GM12878 (cell line): Measurements from ENCODE around the gene SUGCT. TPM values are rescaled to one million over a fixed set of nuclear protein-coding genes. Genes with fewer than 3 reads are reported as not detected.

ENCODE experiments used
- ATAC-seq: fragments of 200-7000 bp; cut with Tn5 transposase; 3 replicates; pipeline ENCODE4 v1.9.1; 2020; ENCODE audit warnings: mild to moderate bottlenecking, moderate library complexity
- BruUV-seq: library from RNA; stranded (reverse); fragments of 400-500 nt; replicated peaks from 2 replicates; lab custom pipeline; 2021; lab: Mats Ljungman, UMichigan
- CTCF ChIA-PET: fragments of 300-600 bp; sonication (Branson Sonifier 250); formaldehyde crosslinking; extraction: SDS; loops from one replicate; lab custom pipeline; 2021; ENCODE audit warnings: inconsistent platforms; lab: Yijun Ruan, JAX
- POLR2A ChIA-PET: fragments of 350-600 bp; formaldehyde crosslinking; extraction: SDS; loops from one replicate; lab custom pipeline; 2021; ENCODE audit warnings: inconsistent platforms; lab: Charles Lee
- RAD21 ChIA-PET: fragments of 300-600 bp; sonication (Branson Sonifier 250); formaldehyde crosslinking; loops from one replicate; lab custom pipeline; 2023; ENCODE audit warnings: antibody characterized with exemption; ENCODE audit not compliant: unreplicated experiment; lab: Charles Lee
- SMC1A ChIA-PET: fragments of 300-600 bp; sonication (Branson Sonifier 250); formaldehyde crosslinking; loops from one replicate; lab custom pipeline; 2023; ENCODE audit not compliant: unreplicated experiment, uncharacterized antibody; lab: Charles Lee
- DNase-seq: peaks from one replicate; pipeline ENCODE4 v3.0.0-alpha.2; 2011; ENCODE audit warnings: low read depth, low spot score
- FAIRE-seq: peaks from 3 replicates; lab custom pipeline; 2011; peaks lifted over from hg19 to GRCh38; lab: Jason Lieb, UNC
- H2AFZ ChIP-seq: 2 replicates; pipeline ENCODE4 v1.6.0; 2011; ENCODE audit warnings: low read depth, low read length, control low read depth; ENCODE audit not compliant: control insufficient read depth
- H3K27ac ChIP-seq: 2 replicates; pipeline ENCODE4 v1.5.1; 2011; ENCODE audit warnings: control low read depth; ENCODE audit not compliant: control insufficient read depth, insufficient read depth
- H3K27me3 ChIP-seq, 2 experiments: replicated peaks in 1 of 2; 2 replicates each; pipeline versions ENCODE4 v1.6.0 to v1.6.1; 2011; ENCODE audit warnings: low read length in 1 of 2; ENCODE audit not compliant: control insufficient read depth in 2 of 2, insufficient read depth in 2 of 2
- H3K36me3 ChIP-seq, 2 experiments: 2 replicates each; pipeline ENCODE4 v1.5.1; 2011; ENCODE audit warnings: low read length in 1 of 2; ENCODE audit not compliant: control insufficient read depth in 2 of 2, insufficient read depth in 2 of 2
- H3K4me1 ChIP-seq: 2 replicates; pipeline ENCODE4 v1.6.1; 2011; ENCODE audit warnings: mild to moderate bottlenecking, low read length, moderate library complexity, mixed read lengths; ENCODE audit not compliant: control insufficient read depth, insufficient read depth
- H3K4me2 ChIP-seq: 2 replicates; pipeline ENCODE4 v1.6.0; 2011; ENCODE audit warnings: control low read depth; ENCODE audit not compliant: control insufficient read depth, insufficient read depth
- H3K4me3 ChIP-seq: fragments of 200-600 bp; sonication (generic); 2 replicates; pipeline ENCODE4 v1.5.1; 2016
- H3K79me2 ChIP-seq: 2 replicates; pipeline ENCODE4 v1.6.0; 2011; ENCODE audit warnings: low read length; ENCODE audit not compliant: control insufficient read depth, insufficient read depth
- H3K9ac ChIP-seq: 2 replicates; pipeline ENCODE4 v1.8.0; 2011; ENCODE audit warnings: low read length, control low read depth, mixed read lengths; ENCODE audit not compliant: control insufficient read depth, insufficient read depth
- H3K9me3 ChIP-seq: replicated peaks from 3 replicates; pipeline ENCODE4 v1.5.1; 2011; ENCODE audit warnings: mild to moderate bottlenecking, low read length; ENCODE audit not compliant: control insufficient read depth, insufficient read depth
- H4K20me1 ChIP-seq: 2 replicates; pipeline ENCODE4 v1.6.0; 2011; ENCODE audit not compliant: control insufficient read depth, insufficient read depth
- BHLHE40 ChIP-seq, 2 experiments: fragments of 450-650 bp in 1 of 2; IDR thresholded peaks; 2 replicates each; pipeline ENCODE4 v1.6.1; 2011 to 2017; ENCODE audit warnings: low read depth in 2 of 2, borderline replicate concordance in 1 of 2, improper control_type of control experiment in 1 of 2, low read length in 1 of 2, mild to moderate bottlenecking in 1 of 2
- DPF2 ChIP-seq: fragments of 450-650 bp; IDR thresholded peaks from 2 replicates; pipeline ENCODE4 v1.6.1; 2017; ENCODE audit warnings: mild to moderate bottlenecking
- EP300 ChIP-seq, 2 experiments: fragments of 150-350 bp in 1 of 2; IDR thresholded peaks; 2 replicates each; pipeline ENCODE4 v1.6.1; 2011 to 2012; ENCODE audit warnings: low read depth in 2 of 2, low read length in 2 of 2, borderline replicate concordance in 1 of 2, improper control_type of control experiment in 1 of 2, inconsistent platforms in 1 of 2; ENCODE audit not compliant: control insufficient read depth in 1 of 2
- IKZF2 ChIP-seq, 2 experiments: fragments of 450-650 bp; IDR thresholded peaks; 2 replicates each; pipeline ENCODE4 v1.6.1; 2017; ENCODE audit warnings: mild to moderate bottlenecking in 2 of 2, moderate library complexity in 2 of 2
- MTA2 ChIP-seq: fragments of 450-650 bp; IDR thresholded peaks from 2 replicates; pipeline ENCODE4 v1.6.1; 2016; ENCODE audit warnings: low read depth, mild to moderate bottlenecking, moderate library complexity
- MYB ChIP-seq: fragments of 150-350 bp; IDR thresholded peaks from 2 replicates; pipeline ENCODE4 v1.6.1; 2014; ENCODE audit warnings: mild to moderate bottlenecking, low read depth, low read length, borderline replicate concordance
- RUNX3 ChIP-seq: IDR thresholded peaks from 2 replicates; pipeline ENCODE4 v1.6.1; 2012; ENCODE audit warnings: low read length, inconsistent platforms
- SP1 ChIP-seq: IDR thresholded peaks from one replicate; pipeline ENCODE4 v1.6.1; 2011; ENCODE audit warnings: low read depth, low read length
- STAT1 ChIP-seq: fragments of 450-650 bp; conservative IDR thresholded peaks from 2 replicates; pipeline ENCODE4 v1.6.1; 2014; ENCODE audit warnings: antibody characterized with exemption, mild to moderate bottlenecking
- USF2 ChIP-seq: IDR thresholded peaks from 2 replicates; pipeline ENCODE4 v1.6.1; 2011; ENCODE audit warnings: low read depth, low read length, improper control_type of control experiment, borderline replicate concordance
- ZNF217 ChIP-seq: fragments of 450-650 bp; IDR thresholded peaks from 2 replicates; pipeline ENCODE4 v1.6.1; 2017; ENCODE audit warnings: antibody characterized with exemption, mild to moderate bottlenecking
- WGBS: methylation state at CpG from one replicate; pipeline ENCODE4 v1.1.6; 2016; ENCODE audit warnings: low lambda C conversion rate; ENCODE audit not compliant: insufficient replicate concordance, insufficient coverage; ENCODE audit errors: missing lambda C conversion rate; 5-methylcytosine and 5-hydroxymethylcytosine counted together
- in situ Hi-C: fragments of 300-500 bp; cut with MboI; formaldehyde crosslinking; loops from 9 replicates; pipeline ENCODE4 v1.14.3; 2018; ENCODE audit warnings: mixed read lengths
- intact Hi-C: fragments of 100-400 bp; cut with micrococcal nuclease; formaldehyde crosslinking; loops from one replicate; pipeline ENCODE4 v1.14.2; 2022; ENCODE audit not compliant: unreplicated experiment
- polyA plus RNA-seq, 11 experiments: library from polyadenylated mRNA; depleted of rRNA in 4 of 11; unstranded in 6 of 11; stranded (reverse) in 5 of 11; fragments of >200 nt; fragmentation: Nextera tagmentation in 4 of 11; fragmentation: Illumina TruSeq in 1 of 11; extraction: Ambion mirVana in 4 of 11; extraction: Trizol in 1 of 11; gene quantifications; 1 replicate in 1 of 11; 2 replicates in 10 of 11; pipeline versions ENCODE4 v1.2.1 to v1.2.3, GENCODE V29; 2011 to 2016; ENCODE audit warnings: inconsistent platforms in 2 of 11, missing spikeins in 2 of 11, low read depth in 1 of 11
- total RNA-seq, 4 experiments: library from RNA; depleted of rRNA in 3 of 4; stranded (reverse); fragments of >200 nt in 3 of 4; fragmentation: Illumina TruSeq in 1 of 4; extraction: Trizol in 1 of 4; gene quantifications; 2 replicates each; pipeline versions ENCODE4 v1.2.1 to v1.2.3, GENCODE V29; 2013 to 2021
- TF ChIP-seq, protein P1 (sequence below): IDR thresholded peaks from 2 replicates; pipeline ENCODE4 v1.6.1; 2011; ENCODE audit warnings: borderline replicate concordance, low read depth, mild to moderate bottlenecking, moderate library complexity, mixed read lengths, low read length; ENCODE audit not compliant: insufficient read depth; ENCODE audit errors: extremely low read length
- TF ChIP-seq, protein P2 (sequence below): fragments of 450-650 bp; IDR thresholded peaks from 2 replicates; pipeline ENCODE4 v1.6.1; 2016; ENCODE audit warnings: mild to moderate bottlenecking, moderate library complexity, borderline replicate concordance
- TF ChIP-seq, protein P3 (sequence below): fragments of 450-650 bp; IDR thresholded peaks from 2 replicates; pipeline ENCODE4 v1.6.1; 2016; ENCODE audit warnings: mild to moderate bottlenecking

The SUGCT gene
- total and polyA plus RNA-seq, 10 of the 15 experiments (the other 5 are each of a cell fraction or from before 2014, with no cell fraction given), result 0.08 to 1.2 (median 0.67) TPM; not detected in 1

- DNase-seq (no peak), FAIRE-seq (no peak), ATAC-seq (peak; percentile 98)
- in situ Hi-C loops (no loop called here), intact Hi-C loops (loop anchor here (10.0 kb wide), 1 partner anchor 755 kb away; the partner anchor contains the start of gene CDK13)
- POLR2A ChIA-PET, result no interaction called here
- H3K27me3 ChIP-seq, result no peaks in the 10 kb centered on the region
- no peak overlapping the region for H3K27ac ChIP-seq
- no peaks in the 10 kb centered on the region for H3K9me3 ChIP-seq
- no peaks in the 10 kb centered on the region for H3K36me3 ChIP-seq
- H3K4me3 ChIP-seq, result no peak overlapping the region
- H3K4me2 ChIP-seq, result no peak overlapping the region
- no peaks in the 10 kb centered on the region for H3K79me2 ChIP-seq
- H3K9ac ChIP-seq, result no peak overlapping the region
- BruUV-seq, result no TSS peak
- 0% methylated on average over 6 of the region's 6 CpGs for WGBS
- CTCF ChIA-PET, result interaction anchor here (0.8 kb wide), 1 partner anchor 28 kb away, joined by 3 read pairs; no protein-coding TSS in a partner anchor
- SMC1A ChIA-PET, result interaction anchor here (0.8 kb wide), 1 partner anchor 19 kb away, joined by 3 read pairs; no protein-coding TSS in a partner anchor
- RAD21 ChIA-PET, result no interaction called here
- no peaks in the 10 kb centered on the region for H4K20me1 ChIP-seq
- no peak overlapping the region for H2AFZ ChIP-seq
- no peaks in the 10 kb centered on the region for H3K4me1 ChIP-seq
- peak; percentile 78; the same call in 1 of the 2 replicates for TF ChIP-seq ZNF217
- TF ChIP-seq EP300 (IDR thresholded peaks at IDR 0.05; ENCODE audit: borderline replicate concordance in 1 of 2, control insufficient read depth in 1 of 2, low read depth in 2 of 2, low read length in 2 of 2), result 0 out of 4 replicates have a peak, but pooled peaks of 1 of the 2 experiments have one; percentile 12
- TF ChIP-seq STAT1, result no peak
- TF ChIP-seq, protein P1, sequence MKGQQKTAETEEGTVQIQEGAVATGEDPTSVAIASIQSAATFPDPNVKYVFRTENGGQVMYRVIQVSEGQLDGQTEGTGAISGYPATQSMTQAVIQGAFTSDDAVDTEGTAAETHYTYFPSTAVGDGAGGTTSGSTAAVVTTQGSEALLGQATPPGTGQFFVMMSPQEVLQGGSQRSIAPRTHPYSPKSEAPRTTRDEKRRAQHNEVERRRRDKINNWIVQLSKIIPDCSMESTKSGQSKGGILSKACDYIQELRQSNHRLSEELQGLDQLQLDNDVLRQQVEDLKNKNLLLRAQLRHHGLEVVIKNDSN, result no peak
- peak; percentile 33 to 45; a peak in 3 of 4 replicates for TF ChIP-seq IKZF2 (IDR thresholded peaks at IDR 0.05)
- peak; percentile 55 for TF ChIP-seq DPF2
- no peak for TF ChIP-seq MYB
- TF ChIP-seq SP1, result no peak
- no peak for TF ChIP-seq USF2
- TF ChIP-seq RUNX3, result peak; percentile 64
- 0 out of 2 replicates have a peak, but pooled peaks have one; percentile 23 for TF ChIP-seq MTA2
- TF ChIP-seq, protein P2, sequence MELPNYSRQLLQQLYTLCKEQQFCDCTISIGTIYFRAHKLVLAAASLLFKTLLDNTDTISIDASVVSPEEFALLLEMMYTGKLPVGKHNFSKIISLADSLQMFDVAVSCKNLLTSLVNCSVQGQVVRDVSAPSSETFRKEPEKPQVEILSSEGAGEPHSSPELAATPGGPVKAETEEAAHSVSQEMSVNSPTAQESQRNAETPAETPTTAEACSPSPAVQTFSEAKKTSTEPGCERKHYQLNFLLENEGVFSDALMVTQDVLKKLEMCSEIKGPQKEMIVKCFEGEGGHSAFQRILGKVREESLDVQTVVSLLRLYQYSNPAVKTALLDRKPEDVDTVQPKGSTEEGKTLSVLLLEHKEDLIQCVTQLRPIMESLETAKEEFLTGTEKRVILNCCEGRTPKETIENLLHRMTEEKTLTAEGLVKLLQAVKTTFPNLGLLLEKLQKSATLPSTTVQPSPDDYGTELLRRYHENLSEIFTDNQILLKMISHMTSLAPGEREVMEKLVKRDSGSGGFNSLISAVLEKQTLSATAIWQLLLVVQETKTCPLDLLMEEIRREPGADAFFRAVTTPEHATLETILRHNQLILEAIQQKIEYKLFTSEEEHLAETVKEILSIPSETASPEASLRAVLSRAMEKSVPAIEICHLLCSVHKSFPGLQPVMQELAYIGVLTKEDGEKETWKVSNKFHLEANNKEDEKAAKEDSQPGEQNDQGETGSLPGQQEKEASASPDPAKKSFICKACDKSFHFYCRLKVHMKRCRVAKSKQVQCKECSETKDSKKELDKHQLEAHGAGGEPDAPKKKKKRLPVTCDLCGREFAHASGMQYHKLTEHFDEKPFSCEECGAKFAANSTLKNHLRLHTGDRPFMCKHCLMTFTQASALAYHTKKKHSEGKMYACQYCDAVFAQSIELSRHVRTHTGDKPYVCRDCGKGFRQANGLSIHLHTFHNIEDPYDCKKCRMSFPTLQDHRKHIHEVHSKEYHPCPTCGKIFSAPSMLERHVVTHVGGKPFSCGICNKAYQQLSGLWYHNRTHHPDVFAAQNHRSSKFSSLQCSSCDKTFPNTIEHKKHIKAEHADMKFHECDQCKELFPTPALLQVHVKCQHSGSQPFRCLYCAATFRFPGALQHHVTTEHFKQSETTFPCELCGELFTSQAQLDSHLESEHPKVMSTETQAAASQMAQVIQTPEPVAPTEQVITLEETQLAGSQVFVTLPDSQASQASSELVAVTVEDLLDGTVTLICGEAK, result no peak
- TF ChIP-seq, protein P3, sequence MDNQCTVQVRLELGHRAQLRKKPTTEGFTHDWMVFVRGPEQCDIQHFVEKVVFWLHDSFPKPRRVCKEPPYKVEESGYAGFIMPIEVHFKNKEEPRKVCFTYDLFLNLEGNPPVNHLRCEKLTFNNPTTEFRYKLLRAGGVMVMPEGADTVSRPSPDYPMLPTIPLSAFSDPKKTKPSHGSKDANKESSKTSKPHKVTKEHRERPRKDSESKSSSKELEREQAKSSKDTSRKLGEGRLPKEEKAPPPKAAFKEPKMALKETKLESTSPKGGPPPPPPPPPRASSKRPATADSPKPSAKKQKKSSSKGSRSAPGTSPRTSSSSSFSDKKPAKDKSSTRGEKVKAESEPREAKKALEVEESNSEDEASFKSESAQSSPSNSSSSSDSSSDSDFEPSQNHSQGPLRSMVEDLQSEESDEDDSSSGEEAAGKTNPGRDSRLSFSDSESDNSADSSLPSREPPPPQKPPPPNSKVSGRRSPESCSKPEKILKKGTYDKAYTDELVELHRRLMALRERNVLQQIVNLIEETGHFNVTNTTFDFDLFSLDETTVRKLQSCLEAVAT, result peak; percentile 43; the same call in 1 of the 2 replicates
- TF ChIP-seq BHLHE40 (IDR thresholded peaks at IDR 0.05; ENCODE audit: borderline replicate concordance in 1 of 2, low read depth in 2 of 2, low read length in 1 of 2), result peak in 1 of 2 experiments; percentile 21; a peak in 1 of 4 replicates
These were observed 574.5 kb downstream of the SUGCT start for GRCh38 chr7:40709062-40709964.
